GM20431 (cell line): Measurements from ENCODE around the gene AAR2.

Source experiments
- in situ Hi-C: fragments of 300-500 bp; cut with MseI, MboI; formaldehyde crosslinking; loops from one replicate; pipeline ENCODE4 v1.15.0; 2020; ENCODE audit warnings: low sequenced_read_pairs; ENCODE audit not compliant: unreplicated experiment

Gene AAR2, protein sequence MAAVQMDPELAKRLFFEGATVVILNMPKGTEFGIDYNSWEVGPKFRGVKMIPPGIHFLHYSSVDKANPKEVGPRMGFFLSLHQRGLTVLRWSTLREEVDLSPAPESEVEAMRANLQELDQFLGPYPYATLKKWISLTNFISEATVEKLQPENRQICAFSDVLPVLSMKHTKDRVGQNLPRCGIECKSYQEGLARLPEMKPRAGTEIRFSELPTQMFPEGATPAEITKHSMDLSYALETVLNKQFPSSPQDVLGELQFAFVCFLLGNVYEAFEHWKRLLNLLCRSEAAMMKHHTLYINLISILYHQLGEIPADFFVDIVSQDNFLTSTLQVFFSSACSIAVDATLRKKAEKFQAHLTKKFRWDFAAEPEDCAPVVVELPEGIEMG

DNA sequence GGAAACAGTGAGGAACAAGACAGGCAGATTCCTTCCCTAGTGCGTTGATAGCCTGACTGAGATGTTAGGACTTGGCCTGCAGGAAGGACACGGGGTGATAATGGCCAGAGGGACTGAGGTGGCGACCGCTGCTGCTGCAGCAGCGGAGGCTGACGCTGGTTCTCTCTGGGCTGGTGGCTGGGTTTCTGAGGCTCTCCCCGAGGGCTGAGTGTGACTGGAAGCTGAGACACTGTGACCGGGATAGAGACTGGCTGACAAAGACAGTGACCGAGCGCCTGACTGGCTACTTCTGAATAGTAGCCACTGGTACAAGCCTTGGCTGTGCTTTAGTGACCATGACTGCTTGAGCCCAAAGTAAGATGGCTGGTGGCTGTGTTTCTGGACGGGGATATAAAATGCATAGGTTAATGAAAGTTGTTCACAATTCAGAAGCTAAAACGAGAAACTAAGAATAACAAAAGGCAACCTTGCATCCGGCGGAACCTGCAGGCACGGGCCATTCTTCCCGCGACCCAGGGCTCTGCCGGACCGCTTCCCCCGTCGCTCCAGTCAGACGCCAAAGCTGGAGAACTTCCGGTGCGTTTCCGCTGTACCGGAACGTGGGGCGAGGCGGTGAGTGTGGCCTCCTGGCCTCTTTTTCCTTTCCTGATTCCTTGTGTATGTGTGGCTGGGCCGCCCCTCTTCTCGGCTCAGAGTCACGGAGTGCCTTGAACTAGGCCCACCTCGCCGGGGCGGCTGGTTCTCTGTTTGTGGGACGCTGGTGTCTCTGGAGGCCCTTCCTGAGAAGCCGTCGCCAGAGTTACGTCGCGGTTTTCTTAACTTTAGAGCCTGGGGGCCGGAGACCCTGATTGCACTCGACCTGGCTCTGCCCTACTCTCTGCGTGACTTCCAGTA is at the start of gene AAR2:
Gene AAR2, plus strand, starts transcription at position 587 of the 894 bp plus-strand sequence. CDS start 3,391 bp downstream, outside the sequence.
- in situ Hi-C loops = no loop called here

DNA sequence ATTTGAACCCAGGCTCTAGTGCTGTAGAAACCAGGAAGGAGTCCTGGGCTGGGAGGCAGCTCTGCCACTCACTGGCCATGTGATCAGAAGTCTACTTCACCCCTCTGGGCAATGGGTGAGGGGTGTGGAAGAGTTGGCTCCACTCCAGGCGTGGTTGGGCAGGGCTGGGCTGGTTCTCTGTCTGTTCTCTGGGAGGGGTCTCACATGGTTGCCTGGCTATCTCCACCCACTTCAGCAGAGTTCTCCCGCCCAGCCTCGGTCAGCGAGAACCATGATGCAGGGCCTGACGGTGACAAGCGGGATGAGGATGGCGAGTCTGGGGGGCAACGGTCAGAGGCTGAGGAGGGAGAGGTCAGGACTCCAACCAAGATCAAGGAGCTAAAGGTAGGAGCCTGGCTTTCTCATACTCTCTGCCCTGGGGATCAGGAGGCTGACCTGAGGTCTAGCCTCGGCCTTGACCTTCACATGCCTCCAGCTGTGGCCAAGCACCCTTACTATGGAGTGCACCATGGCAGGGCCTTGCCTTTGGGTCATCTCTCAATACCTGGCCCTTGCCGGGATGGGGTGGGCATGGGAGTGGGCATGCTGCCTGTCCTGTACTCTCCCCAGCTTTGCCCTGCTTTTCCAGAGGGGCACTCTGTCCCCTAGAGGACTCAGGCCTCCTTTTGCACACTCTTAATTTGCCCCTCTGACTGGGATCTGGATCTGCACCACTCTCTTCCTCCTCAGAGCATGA is 42.1 kb upstream of the AAR2 start:
- in situ Hi-C loops = no loop called here

DNA sequence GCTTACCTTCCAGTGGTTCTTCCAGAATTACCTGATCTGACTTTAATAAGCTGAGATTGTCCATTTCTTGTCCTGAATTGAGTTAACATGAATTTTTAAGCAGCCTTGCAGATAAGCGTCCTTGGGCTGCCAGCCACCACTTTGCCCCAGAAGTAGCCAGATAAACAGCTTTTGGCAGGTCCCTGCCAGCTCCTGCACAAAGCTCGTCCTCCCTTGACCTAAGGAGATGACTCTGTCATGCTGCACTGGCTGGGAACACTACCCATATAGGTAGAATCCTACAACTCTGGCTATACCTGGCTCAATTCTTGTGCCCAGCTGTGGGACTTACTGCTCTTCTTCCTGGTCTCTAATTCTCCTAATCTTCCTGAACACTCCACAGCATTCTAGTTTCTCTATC is 39.6 kb upstream of the AAR2 start:
- in situ Hi-C loops = no loop called here

DNA sequence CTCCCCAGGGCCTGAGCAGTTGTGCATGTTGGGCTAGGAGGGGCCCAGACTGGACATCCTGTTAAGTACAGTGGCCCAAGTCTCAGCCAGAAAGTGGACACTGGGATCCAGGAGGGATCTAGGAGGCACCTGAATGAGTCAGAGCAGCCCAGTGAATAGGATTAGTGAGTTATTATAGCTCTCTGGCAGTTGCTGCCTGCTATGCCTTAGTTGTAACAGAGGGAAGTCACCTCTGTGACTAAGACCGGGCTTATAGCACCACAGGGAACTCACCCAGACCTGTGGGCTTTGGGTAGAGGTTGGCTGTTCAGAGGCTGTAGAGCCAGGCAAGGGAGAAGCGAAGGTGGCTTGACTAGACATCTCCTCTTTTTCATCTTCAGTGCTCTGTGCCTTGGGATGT is 39.0 kb upstream of the AAR2 start:
- in situ Hi-C loops = no loop called here

DNA sequence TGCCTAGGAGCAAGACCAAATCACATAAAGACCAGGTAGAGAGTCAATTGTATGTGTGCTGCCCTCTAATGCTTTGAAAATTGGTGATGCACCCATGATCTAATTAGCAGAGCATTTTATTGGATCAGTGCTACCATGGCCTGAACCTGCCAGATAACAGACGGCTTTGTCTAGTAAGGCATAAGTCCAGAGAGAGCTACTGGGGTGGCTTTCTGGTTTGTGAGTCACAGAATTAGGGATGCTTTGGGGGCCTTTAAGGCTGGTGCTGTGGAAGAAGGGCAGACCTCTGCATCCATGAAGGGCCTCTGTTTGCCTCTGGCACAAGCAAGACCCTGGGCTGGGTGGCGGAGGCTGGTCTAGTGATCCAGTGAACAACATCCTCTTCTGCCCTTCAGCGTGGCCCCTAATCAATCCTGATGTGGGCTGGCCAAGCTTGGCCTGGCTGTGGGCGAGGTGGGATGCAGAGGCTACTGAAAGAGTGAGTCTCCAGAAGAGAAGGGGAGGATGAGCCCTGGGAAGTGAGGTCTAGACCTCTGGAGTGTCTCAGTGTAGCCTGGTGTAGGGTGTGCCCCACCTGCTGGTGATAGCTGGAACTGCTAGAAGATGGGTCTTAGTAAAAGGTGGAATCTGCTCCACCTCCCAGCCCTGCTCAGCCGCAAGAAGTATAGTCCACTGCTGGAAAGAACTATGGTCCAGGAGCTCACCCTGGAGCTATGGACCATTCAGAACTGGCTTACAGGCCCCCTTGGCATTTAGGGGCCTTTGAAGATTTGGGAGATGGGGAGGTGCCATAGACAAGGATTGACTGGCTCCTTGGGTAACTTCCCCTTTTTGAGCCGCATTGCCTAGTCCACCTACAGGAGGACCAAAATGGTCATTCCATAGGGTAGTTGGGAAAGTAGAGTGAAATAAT is 36.7 kb upstream of the AAR2 start:
- in situ Hi-C loops = no loop called here

DNA sequence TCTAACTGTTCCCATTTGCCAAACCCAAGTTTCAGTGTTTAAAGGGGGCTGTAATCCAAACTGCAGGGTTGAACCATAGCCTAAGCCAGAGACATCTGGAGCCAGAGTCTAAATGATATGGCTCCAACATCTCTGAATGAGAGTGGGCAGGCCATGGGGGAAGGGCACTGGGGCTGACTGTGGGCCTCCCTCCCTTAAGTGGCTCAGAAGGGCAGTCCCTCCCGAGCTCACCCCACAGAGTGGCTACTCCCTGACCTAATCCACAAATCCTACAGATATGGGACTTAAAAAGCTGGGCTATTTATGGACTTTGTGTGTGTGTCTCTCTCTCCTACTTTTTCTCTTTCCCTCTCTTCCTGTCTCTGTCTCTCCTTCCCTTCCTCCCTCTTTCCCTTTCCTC is 35.8 kb upstream of the AAR2 start:
- in situ Hi-C loops = no loop called here

DNA sequence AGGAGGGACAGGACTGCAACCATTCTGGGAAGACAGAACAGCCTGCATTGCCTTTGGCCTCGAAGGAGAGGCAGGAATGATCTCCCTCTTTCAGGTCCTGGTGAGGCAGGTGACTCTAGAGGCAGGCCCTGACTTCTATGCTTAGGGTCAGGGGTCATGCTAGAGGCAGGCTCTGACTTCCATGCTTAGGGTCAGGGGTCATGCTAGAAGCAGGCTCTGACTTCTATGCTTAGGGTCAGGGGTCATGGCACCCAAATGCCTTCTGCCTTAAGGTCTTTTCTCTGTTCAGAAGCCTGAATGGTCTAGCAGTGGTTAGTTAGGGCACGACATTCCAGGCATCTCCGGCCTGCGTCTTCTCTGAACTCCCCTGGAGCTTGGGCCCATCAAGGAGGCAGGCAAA is 35.1 kb upstream of the AAR2 start:
- in situ Hi-C loops = no loop called here

DNA sequence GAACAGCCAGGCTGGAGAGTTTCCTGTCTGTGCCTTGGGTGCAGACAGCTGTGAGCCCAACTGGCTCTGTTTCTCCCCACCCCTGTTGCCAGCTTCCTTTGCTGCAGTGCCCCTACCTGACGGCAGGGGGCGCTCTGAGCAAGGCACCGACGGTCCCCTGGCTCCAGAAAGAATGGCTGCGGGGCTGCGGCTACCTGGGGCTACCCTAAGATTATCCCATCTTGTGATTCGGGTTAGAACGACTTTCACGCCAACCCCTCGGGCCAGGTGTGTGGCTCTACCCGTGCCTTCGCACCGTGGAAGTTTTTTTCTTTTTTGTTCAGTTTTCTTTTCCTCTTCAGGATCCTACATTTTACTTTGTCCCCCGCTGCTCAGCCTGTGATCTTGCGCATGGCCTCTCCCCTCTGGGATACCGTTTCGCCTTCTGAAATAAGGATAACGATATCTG is 33.4 kb upstream of the AAR2 start:
- in situ Hi-C loops = no loop called here

DNA sequence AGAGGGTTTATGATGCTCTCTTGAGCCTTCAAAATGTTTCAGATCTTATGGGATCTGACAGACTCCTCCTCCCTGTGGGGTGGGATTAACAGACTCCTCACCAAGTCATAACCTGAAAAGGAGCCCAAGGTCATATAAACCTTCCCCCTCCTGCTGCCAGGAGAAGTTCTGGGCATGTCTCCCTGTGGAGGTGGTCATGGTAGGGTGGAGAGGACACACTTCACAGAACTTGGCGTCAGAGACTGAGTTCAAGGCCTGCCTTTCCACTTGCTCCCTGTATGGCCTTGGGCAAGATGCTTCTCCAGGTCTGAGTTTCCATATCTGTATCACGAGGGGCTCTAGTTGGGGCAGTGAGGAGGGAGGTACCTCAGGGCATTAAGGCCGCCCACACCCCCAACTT is 32.4 kb upstream of the AAR2 start:
- in situ Hi-C loops = no loop called here

DNA sequence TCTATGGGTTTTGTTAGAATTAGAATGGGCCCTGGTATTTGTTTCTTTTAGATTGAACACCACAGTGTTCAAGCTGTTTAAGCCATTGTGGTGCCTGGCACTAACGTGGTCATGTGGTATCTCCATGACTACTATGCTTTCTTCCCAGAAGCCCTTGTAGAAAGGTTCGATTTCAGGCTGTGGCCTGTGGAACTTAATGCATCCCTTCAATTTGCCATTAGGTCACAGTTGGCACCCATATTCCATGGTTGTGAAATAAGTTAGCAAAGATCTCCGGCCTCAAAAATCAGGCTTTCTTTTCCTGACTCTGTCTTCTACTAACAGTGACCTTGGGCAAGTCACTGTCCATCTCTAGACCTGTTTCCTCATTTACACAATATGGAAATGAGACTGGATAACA is 31.3 kb upstream of the AAR2 start:
- in situ Hi-C loops = loop anchor here (5.0 kb wide), 1 partner anchor 237 kb away; no protein-coding TSS in a partner anchor

DNA sequence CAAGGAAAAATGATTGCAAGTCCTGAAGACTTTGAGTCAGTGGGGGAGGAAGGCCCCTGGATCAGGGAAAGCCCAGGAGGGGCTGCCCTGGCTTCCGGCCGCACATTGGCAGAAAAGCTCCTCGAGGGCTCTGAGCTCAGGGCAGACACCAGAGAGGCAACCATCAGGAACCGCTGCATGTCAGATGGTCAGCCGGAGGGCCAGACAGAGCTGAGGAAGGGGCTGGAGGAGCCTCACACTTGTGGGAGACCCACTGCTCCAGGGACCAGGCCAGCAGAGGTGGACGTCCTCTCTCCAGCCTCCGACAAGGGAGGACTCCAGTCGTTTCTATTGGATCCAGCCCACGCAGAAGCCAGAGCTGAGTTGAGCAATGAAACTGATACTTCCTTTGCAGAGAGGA is 30.2 kb upstream of the AAR2 start:
- in situ Hi-C loops = loop anchor here (5.0 kb wide), 1 partner anchor 236 kb away; no protein-coding TSS in a partner anchor

DNA sequence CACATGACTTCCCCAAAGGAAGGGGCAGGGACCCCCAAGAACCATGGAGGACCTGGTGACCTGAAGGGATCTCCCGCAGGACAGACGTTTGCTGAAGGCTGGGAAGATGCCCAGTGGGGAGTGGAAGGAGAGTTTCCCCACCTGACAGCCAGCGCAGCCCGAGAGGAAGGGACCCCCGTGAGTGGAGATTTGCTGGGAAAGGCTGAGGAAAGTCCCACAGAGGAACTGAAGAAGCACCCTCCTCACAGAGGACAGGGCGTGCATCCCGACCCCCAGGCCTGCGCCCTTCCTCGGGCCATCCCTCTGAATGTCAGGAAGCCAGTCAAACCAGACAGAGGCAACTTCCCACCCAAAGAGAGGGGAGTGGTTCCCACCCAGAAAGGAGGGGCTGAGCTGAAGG is 29.6 kb upstream of the AAR2 start:
- in situ Hi-C loops = loop anchor here (5.0 kb wide), 1 partner anchor 236 kb away; no protein-coding TSS in a partner anchor

DNA sequence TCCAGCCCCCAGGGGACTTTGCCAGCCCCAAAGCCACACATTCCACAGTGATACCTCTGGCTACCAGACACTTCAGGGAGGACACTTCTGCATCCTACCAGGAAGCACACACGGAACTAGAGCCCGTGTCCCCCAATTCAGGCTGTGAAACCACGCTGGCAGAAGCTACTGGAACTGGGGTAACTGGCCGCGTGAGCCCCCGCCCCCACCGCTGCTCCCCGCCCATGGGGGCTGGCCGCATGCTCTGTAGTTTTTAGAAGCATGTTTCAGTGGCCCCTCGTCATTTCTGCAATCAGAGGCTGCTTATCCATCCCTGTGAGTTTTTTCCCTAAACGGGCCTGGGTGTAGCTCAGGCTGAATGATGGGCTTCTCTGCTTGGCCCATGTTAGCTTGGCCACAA is 28.7 kb upstream of the AAR2 start:
- in situ Hi-C loops = loop anchor here (5.0 kb wide), 1 partner anchor 235 kb away; no protein-coding TSS in a partner anchor

DNA sequence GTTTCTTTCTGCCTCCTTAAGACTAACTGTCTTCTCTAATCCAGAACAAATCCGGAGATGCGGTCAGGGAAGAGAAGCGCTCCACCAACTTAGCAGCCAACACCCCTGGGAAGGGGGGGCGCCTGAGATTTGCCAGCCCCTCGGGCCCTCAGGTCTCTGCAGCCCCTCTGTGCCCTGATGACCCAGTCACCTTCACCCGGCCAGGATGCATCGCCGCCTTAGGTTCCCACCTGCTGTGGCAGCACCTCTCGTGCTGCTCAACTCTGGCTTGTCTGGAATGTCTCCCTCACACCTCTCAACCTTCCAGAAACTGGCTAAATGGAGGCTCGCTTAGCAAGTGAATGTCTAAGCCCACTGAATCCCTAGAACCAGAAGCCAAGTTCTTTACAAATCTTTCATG is 28.0 kb upstream of the AAR2 start:
- in situ Hi-C loops = loop anchor here (5.0 kb wide), 1 partner anchor 234 kb away; no protein-coding TSS in a partner anchor

DNA sequence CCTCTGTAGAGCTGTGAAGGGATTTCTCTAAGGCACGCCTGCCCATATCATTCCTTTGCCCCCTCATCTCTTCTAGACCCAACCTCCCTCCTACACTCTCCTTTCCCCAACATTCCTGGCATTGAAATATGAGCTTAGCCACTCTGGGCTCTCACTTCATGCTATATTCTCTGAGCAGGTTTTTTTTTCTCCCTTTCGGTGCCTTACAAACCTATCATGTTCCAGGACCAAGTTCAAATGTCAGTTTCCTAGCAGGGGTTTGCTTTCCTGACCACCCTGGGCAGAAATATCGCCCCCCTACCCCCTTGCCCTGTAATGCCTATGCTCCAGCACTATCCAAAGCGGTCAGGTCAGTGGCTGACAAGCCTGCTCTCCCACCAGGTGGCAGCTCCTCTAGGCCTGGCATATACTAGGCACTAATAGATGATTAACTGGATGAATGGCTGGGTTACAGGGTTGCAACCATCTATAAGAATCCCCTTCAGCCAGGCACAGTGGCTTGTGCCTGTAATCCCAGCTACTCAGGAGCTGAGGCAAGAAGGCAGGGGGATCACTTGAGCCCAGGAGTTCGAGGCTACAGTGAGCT is 25.7 kb upstream of the AAR2 start:
- in situ Hi-C loops = no loop called here

DNA sequence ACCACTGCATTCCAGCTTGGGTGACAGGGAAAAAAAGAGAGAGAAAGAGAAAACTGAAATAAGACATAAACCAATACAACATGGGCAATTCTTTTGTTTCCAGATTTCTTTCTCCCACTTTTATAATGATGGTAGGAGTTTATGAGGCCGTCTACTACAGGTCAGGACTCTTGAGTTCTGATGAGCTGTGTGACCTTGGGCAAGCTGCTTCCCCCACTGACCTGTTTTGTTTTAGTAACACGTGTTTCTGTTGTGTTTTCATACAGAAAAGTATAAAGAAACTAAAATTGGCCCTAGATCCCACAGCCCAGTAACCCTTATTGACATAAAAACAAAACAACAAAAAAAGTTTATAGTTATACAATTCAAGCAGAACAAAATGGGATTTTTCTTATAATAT is 22.9 kb upstream of the AAR2 start:
- in situ Hi-C loops = no loop called here

DNA sequence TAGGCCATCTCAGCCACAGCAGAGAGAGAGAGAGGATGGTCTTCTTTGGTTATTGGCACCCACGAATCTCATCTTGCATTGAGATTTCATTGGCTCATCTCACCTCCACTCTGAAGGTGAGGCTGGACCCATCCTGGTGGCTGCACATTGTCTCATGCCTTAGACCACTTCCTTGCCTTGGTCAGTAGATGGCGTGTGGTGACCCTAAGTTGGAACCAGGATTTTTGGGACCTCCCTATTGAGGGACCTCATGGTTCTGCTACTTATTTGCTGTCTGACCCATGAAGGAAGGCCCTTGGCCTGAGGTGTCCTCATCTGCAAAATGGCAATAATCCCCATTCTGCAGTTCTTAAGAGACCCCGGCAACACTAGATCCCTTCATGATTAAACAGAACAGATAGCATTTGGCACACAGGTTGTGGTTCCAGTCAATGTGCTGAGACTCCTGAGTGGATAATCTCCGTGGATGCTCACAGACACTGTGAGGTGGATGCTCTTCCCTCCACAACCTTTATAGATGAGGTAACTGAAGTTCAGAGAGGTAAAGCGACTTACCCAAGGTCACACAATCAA is 21.5 kb upstream of the AAR2 start:
- in situ Hi-C loops = no loop called here

DNA sequence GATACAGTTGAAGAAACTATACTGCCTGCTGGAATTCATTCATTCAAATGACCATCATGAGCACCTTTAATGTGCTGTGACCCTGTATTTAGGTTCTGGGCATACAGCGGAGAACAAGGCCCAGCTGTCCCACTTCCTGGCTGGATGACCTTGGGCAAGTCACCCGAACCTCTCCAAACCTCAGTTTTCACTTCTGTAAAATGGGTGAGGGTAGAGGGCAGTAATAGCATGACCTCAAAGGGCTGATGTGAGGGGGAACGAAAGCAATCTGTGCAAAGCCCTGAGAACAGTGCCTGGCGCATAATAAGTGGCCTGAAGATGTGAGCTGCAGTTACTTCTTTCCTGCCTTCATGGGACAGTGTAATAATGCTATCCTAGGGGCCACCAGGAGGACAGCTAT is 20.5 kb upstream of the AAR2 start:
- in situ Hi-C loops = no loop called here
